SK-N-MC (cell line): Measurements from ENCODE around the gene ADGRL3.

Experiments used
- EZH2 ChIP-seq: fragments of 200-600 bp; sonication (generic); IDR thresholded peaks from one replicate; pipeline ENCODE4 v1.6.1; 2017; ENCODE audit warnings: antibody characterized with exemption
- FOXP2 ChIP-seq: optimal IDR thresholded peaks from 2 replicates; pipeline ENCODE3; 2011; ENCODE audit warnings: mild to moderate bottlenecking, moderate library complexity; ENCODE audit not compliant: insufficient read depth; ENCODE audit errors: extremely low read length, control extremely low read depth
- POLR2AphosphoS5 ChIP-seq: IDR thresholded peaks from 2 replicates; pipeline ENCODE4 v1.6.1; 2012; ENCODE audit warnings: mild to moderate bottlenecking, low read depth, low read length, borderline replicate concordance

- no peak for TF ChIP-seq POLR2AphosphoS5
- no peak for TF ChIP-seq EZH2
- no peak for TF ChIP-seq FOXP2
Measured at GRCh38 chr4:61827907-61828391, 627.8 kb downstream of the ADGRL3 start.
